Endothelial cell of umbilical vein (primary cell): ENCODE data around the gene ZNF101. TPM values are rescaled to one million over a fixed set of nuclear protein-coding genes. Genes with fewer than 3 reads are reported as not detected.

ENCODE experiments used
- polyA plus RNA-seq, 4 experiments: library from polyadenylated mRNA; depleted of rRNA in 3 of 4; stranded (reverse) in 3 of 4; unstranded in 1 of 4; fragments of >200 nt; gene quantifications; 2 replicates each; pipeline versions ENCODE4 v1.2.1 to v1.2.3, GENCODE V29; 2011 to 2012; ENCODE audit warnings: missing spikeins in 1 of 4
- small RNA-seq: library from RNA; depleted of rRNA; stranded (forward); fragments of <200 nt; gene quantifications from one replicate; pipeline ENCODE3, GENCODE V24; 2012; ENCODE audit warnings: low replicate concordance, low read depth; ENCODE audit not compliant: insufficient read depth, insufficient read length
- total RNA-seq: library from RNA; stranded (reverse); gene quantifications from 2 replicates; pipeline ENCODE4 v1.2.3, GENCODE V29; 2021

The ZNF101 gene
- total and polyA plus RNA-seq, 2 donors (not counting 3 experiments of a cell fraction or from before 2014, with no cell fraction given) = 2.8 to 12.8 TPM

Small RNAs within 50 kb of the gene (small RNA-seq; reads per million reads assigned to genes)
- not detected for gene AC011458.2

Other genes starting within 250 kb of the ZNF101 start
- 0.35 and 0.82 TPM in 2 replicates for gene TSSK6, start 153.3 kb upstream of the ZNF101 start, total RNA-seq
- gene TSSK6, start 153.3 kb upstream of the ZNF101 start, polyA plus RNA-seq = 0.76 and 1.7 TPM in 2 replicates
- 246 and 252 TPM in 2 replicates for gene NDUFA13, start 152.6 kb upstream of the ZNF101 start, total RNA-seq
- gene NDUFA13, start 152.6 kb upstream of the ZNF101 start, polyA plus RNA-seq = 799 and 837 TPM in 2 replicates
- gene YJEFN3, start 139.9 kb upstream of the ZNF101 start, total RNA-seq = 2.1 and 2.4 TPM in 2 replicates
- gene YJEFN3, start 139.9 kb upstream of the ZNF101 start, polyA plus RNA-seq = 1.9 and 2.7 TPM in 2 replicates
- gene CILP2, start 130.6 kb upstream of the ZNF101 start, total RNA-seq = not detected in 2 replicates
- gene CILP2, start 130.6 kb upstream of the ZNF101 start, polyA plus RNA-seq = 0.01 and 0.03 TPM in 2 replicates
- not detected in 2 replicates for gene PBX4, start 50.2 kb upstream of the ZNF101 start, total RNA-seq
- gene PBX4, start 50.2 kb upstream of the ZNF101 start, polyA plus RNA-seq = not detected in 2 replicates
- 5.0 and 5.1 TPM in 2 replicates for gene LPAR2, start 40.6 kb upstream of the ZNF101 start, total RNA-seq
- 4.7 and 6.3 TPM in 2 replicates for gene LPAR2, start 40.6 kb upstream of the ZNF101 start, polyA plus RNA-seq
- gene GMIP, start 25.2 kb upstream of the ZNF101 start, total RNA-seq = 19.8 and 26.0 TPM in 2 replicates
- 7.8 and 7.9 TPM in 2 replicates for gene GMIP, start 25.2 kb upstream of the ZNF101 start, polyA plus RNA-seq
- 48.7 and 56.8 TPM in 2 replicates for gene ATP13A1, start 5.2 kb upstream of the ZNF101 start, total RNA-seq
- 36.9 and 44.9 TPM in 2 replicates for gene ATP13A1, start 5.2 kb upstream of the ZNF101 start, polyA plus RNA-seq
- gene ZNF14, start 64.3 kb downstream of the ZNF101 start, total RNA-seq = 2.1 and 2.6 TPM in 2 replicates
- 0.53 and 0.65 TPM in 2 replicates for gene ZNF14, start 64.3 kb downstream of the ZNF101 start, polyA plus RNA-seq
- gene ZNF506, start 152.9 kb downstream of the ZNF101 start, total RNA-seq = 5.6 and 10.7 TPM in 2 replicates
- gene ZNF506, start 152.9 kb downstream of the ZNF101 start, polyA plus RNA-seq = 4.8 and 6.4 TPM in 2 replicates
- gene ZNF253, start 197.0 kb downstream of the ZNF101 start, total RNA-seq = 3.9 and 8.4 TPM in 2 replicates
- 0.64 and 0.86 TPM in 2 replicates for gene ZNF253, start 197.0 kb downstream of the ZNF101 start, polyA plus RNA-seq
- 5.6 and 9.9 TPM in 2 replicates for gene ZNF93, start 232.1 kb downstream of the ZNF101 start, total RNA-seq
- gene ZNF93, start 232.1 kb downstream of the ZNF101 start, polyA plus RNA-seq = 8.1 and 8.9 TPM in 2 replicates